Sigmoid colon (tissue), 4 donors: ENCODE measurements around the gene ERFE.

Experiments
- POLR2AphosphoS5 ChIP-seq, 4 donors: sonication (generic); formaldehyde crosslinking; IDR thresholded peaks; one replicate each; pipeline ENCODE4 v1.6.1; 2017; ENCODE audit warnings: antibody characterized with exemption in 4 of 4
- TF ChIP-seq, protein P1 (sequence below), 4 experiments: fragments of 450-650 bp in 3 of 4; fragments of 200-600 bp in 1 of 4; IDR thresholded peaks; one replicate each; pipeline ENCODE4 v1.5.1; 2016 to 2019; ENCODE audit warnings: antibody characterized with exemption in 4 of 4, mild to moderate bottlenecking in 3 of 4, moderate library complexity in 2 of 4

DNA sequence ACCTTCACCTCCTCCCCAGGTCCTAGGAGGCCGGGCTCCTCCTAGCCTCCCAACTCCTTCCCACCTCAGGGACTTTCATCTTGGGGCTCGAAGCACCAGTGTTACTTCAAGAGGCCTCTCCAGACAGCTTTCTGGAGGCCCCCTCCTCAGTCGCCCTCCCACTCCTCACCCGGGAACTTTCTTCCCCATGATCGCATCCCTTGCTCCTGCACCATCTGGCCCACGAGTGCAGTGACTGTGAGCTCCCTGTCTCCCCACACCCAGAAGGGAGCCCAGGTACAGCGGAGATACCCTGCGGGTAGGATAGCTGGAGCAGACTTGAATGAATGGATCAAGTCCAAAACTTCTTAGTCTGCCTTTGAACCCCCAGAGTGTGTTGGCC, 6.1 kb downstream of the ERFE start:
- TF ChIP-seq, protein P1, sequence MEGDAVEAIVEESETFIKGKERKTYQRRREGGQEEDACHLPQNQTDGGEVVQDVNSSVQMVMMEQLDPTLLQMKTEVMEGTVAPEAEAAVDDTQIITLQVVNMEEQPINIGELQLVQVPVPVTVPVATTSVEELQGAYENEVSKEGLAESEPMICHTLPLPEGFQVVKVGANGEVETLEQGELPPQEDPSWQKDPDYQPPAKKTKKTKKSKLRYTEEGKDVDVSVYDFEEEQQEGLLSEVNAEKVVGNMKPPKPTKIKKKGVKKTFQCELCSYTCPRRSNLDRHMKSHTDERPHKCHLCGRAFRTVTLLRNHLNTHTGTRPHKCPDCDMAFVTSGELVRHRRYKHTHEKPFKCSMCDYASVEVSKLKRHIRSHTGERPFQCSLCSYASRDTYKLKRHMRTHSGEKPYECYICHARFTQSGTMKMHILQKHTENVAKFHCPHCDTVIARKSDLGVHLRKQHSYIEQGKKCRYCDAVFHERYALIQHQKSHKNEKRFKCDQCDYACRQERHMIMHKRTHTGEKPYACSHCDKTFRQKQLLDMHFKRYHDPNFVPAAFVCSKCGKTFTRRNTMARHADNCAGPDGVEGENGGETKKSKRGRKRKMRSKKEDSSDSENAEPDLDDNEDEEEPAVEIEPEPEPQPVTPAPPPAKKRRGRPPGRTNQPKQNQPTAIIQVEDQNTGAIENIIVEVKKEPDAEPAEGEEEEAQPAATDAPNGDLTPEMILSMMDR (IDR thresholded peaks at IDR 0.05) = no peak
- no peak for TF ChIP-seq POLR2AphosphoS5 (IDR thresholded peaks at IDR 0.05)
